Kidney epithelial cell (primary cell): Measurements from ENCODE around the gene C6orf58. TPM values are rescaled to one million over a fixed set of nuclear protein-coding genes. Genes with fewer than 3 reads are reported as not detected.

Source experiments
- DNase-seq: peaks from one replicate; pipeline ENCODE4 v3.0.0-alpha.2; 2010; ENCODE audit warnings: low read depth
- H3K27me3 ChIP-seq: 2 replicates; pipeline ENCODE4 v1.6.0; 2011; ENCODE audit warnings: low read length; ENCODE audit not compliant: control insufficient read depth, insufficient read depth
- H3K36me3 ChIP-seq: 2 replicates; pipeline ENCODE4 v1.5.1; 2011; ENCODE audit warnings: low read length; ENCODE audit not compliant: control insufficient read depth, insufficient read depth
- H3K4me3 ChIP-seq: 2 replicates; pipeline ENCODE4 v1.5.1; 2011; ENCODE audit warnings: low read depth, mild to moderate bottlenecking, control low read depth, low read length
- CTCF ChIP-seq: IDR thresholded peaks from 2 replicates; pipeline ENCODE4 v1.5.1; 2011; ENCODE audit warnings: mild to moderate bottlenecking, moderate library complexity, low read length, control low read depth, inconsistent platforms; ENCODE audit not compliant: insufficient read depth, poor library complexity, severe bottlenecking
- total RNA-seq: library from RNA; depleted of rRNA; stranded (reverse); fragments of >200 nt; gene quantifications from 2 replicates; pipeline ENCODE4 v1.2.3, GENCODE V29; 2015

C6orf58 gene
- total RNA-seq, 1 donor from 2014 or later, result not detected

GRCh38 chr6:127547904-127548649 is 28.9 kb upstream of the C6orf58 start:
- no peak overlapping the region for H3K4me3 ChIP-seq
- no peak for DNase-seq
- H3K36me3 ChIP-seq, result no peaks in the 10 kb centered on the region
- H3K27me3 ChIP-seq, result no peaks in the 10 kb centered on the region
- TF ChIP-seq CTCF, result peak; percentile 8

- DNase-seq, result peak; percentile 43
- no peaks in the 10 kb centered on the region for H3K36me3 ChIP-seq
- no peak for TF ChIP-seq CTCF
- H3K27me3 ChIP-seq, result no peaks in the 10 kb centered on the region
- no peak overlapping the region for H3K4me3 ChIP-seq
Observed at GRCh38 chr6:127550403-127550802, 26.6 kb upstream of the C6orf58 start.

- Histone ChIP-seq H3K27me3 (no peaks in the 10 kb centered on the region), H3K4me3 (no peak overlapping the region), H3K36me3 (no peaks in the 10 kb centered on the region)
- DNase-seq, result peak; percentile 7
- TF ChIP-seq CTCF, result peak; percentile 56
Observed at GRCh38 chr6:127554435-127555006, 22.5 kb upstream of the C6orf58 start.

GRCh38 chr6:127561660-127562059 is 15.3 kb upstream of the C6orf58 start:
- Histone ChIP-seq H3K4me3 (no peak overlapping the region), H3K27me3 (no peaks in the 10 kb centered on the region), H3K36me3 (no peaks in the 10 kb centered on the region)
- TF ChIP-seq CTCF, result no peak
- DNase-seq, result no peak

- DNase-seq, result no peak
- H3K27me3 ChIP-seq, result no peaks in the 10 kb centered on the region
- H3K36me3 ChIP-seq, result no peaks in the 10 kb centered on the region
- no peak for TF ChIP-seq CTCF
- no peak overlapping the region for H3K4me3 ChIP-seq
Observed at GRCh38 chr6:127564761-127565160, 12.2 kb upstream of the C6orf58 start.
